HG03095 (cell line): ENCODE measurements around the gene MGAT1.
A peak's percentile ranks its signal among the peaks of the same experiment; 100 is the strongest.
"Not testable (repeated sequence)": the region's sequence is repeated elsewhere in the genome, so short reads cannot be mapped to it uniquely, and the experiment has no call there.

Source experiments
- ATAC-seq: cut with Tn5 transposase; IDR thresholded peaks from one replicate; pipeline ENCODE4 v1.9.1; 2021; ENCODE audit warnings: moderate library complexity; ENCODE audit not compliant: unreplicated experiment

The MGAT1 gene

GRCh38 chr5:180802325-180803180 is at the start of gene MGAT1:
Gene MGAT1 (minus strand): TSS chr5:180802806. CDS start chr5:180792971, 9,835 bp downstream.
- peak; percentile 35 for ATAC-seq

- ATAC-seq, result no peak
Observed at GRCh38 chr5:180850434-180851078, 48.0 kb upstream of the MGAT1 start.

GRCh38 chr5:180849827-180850226 is 47.2 kb upstream of the MGAT1 start:
- no peak for ATAC-seq

DNA sequence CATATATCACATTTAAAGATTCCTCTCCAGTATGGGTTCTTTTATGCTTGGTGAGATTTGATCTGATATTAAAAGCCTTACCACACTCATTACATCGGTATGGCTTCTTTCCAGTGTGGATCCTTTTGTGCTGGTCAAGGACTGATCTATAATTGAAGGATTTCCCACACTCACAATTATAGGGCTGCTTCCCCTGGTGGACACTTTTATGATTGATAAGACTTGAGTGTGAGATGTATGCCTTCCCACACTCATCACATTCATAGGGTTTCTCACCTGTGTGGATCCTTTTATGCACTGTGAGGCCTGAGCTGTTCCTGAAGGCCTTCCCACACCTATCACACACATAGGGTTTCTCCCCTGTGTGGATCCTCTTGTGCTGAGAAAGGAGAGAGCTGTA is 46.3 kb upstream of the MGAT1 start:
- ATAC-seq, result no peak

DNA sequence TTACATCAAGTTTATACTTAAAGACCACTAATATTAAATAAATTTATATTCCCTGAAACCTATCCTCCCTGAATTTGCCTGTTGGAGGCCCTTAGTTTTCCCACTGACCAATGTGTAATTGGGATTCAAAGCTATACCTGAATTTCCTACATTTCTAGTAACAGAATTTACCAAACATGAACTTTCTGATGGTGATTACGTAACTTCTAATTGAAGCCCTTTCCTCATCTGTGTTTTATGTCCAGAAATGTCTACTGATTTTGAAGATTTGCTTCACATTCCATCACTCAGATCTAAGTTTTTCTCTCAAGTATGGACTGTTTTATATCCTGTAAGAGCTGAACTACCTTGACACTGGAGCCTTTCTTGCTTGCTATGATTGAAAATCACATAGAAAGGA is 45.7 kb upstream of the MGAT1 start:
- ATAC-seq, result no peak

DNA sequence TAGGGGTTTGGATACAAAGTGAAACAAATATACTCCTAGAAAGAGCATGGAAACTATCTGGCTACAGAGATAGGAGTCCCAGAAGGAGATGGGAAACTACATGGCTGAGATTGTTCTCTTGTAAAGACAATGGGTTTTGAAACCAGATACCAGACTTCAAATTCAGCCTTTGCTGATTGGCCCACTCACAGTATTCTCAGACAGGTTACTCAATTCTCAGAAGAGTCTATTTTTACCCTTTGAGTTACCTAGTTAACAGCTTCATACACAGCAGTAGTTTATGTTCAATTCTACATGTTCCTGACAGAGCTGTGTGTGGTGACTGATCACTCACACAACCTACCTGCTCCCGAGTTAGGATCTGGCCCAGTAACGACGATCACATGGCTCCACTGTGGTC is 44.4 kb upstream of the MGAT1 start:
- no peak for ATAC-seq

GRCh38 chr5:180844858-180845257 is 42.3 kb upstream of the MGAT1 start:
- no peak for ATAC-seq

DNA sequence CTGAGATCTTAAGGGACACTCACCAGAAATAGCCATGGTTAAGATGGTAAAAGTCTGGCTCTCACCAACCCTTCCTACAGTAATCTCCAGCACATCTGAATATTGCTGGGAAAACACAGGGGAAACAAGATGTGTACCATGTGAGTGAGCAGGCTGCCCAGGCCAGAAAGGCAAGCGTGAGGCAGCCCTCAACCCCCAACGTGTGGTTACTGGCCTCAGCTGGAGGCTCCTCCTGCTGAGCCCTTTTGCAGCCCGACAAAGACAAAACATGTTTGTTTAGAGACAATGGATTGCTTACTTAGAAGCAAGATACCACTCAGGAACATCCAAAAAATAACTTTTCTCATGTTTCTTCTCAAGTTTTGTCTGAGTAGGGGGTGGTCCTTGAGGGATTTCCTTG is 41.8 kb upstream of the MGAT1 start:
- ATAC-seq, result no peak

DNA sequence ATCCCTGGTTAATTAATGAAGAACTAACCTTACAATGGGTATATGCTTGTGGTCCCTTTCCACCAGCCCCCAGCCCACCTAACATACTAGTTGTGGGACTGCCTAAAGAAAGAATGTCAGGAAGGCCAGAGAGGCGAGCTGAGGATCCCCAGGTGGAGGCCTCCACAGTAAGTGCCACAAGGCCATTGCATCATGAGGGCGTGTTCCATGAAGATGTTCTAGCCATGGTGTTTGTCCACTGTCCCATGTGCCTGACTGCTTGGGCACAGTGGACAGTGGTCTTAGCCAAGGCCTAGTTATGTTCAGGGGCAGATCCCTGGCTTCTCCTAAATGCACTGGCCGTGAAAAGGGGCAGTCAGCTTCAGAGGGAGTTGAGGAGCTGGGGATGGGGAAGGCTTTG is 37.3 kb upstream of the MGAT1 start:
- ATAC-seq, result no peak

DNA sequence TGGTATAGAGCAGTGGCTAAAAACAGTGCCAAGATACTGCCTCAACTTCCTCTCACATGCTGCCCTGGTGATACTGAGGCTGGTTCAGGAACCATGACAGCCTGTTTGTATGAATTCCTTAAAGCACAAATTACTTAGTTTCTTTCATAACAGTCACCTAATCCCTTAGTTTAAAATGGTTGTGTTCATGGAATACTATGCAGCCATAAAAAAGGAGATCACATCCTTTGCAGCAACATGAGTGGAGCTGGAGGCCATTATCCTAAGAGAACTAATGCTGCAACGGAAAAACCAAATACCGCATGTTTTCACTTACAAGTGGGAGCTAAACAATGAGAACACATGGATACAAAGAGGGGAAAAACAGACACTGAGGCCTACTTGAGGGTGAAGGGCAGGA is 36.6 kb upstream of the MGAT1 start:
- no peak for ATAC-seq

- no peak for ATAC-seq
Observed at GRCh38 chr5:180837478-180837877, 34.9 kb upstream of the MGAT1 start.

DNA sequence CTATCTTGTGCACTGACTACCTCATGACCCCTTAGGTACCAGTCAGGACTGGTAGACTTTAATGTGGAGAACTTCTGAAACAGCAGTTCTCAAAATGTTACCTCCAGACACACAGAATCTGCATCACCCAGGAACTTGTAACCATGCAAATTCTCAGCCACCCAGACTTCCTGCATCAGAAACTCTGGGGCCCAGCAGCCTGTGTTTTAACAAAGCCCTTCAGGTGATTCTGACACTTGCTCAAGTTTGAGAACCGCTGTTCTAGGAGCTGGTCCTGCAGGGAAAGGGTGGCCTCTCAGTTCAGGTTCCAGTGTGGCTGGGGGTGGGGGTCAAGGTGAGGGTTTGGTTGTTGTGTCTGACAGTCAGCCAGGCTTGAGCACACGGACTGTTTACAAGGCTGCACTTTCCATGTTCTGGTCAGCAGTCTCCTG is 30.0 kb upstream of the MGAT1 start:
- ATAC-seq, result peak; percentile 42

DNA sequence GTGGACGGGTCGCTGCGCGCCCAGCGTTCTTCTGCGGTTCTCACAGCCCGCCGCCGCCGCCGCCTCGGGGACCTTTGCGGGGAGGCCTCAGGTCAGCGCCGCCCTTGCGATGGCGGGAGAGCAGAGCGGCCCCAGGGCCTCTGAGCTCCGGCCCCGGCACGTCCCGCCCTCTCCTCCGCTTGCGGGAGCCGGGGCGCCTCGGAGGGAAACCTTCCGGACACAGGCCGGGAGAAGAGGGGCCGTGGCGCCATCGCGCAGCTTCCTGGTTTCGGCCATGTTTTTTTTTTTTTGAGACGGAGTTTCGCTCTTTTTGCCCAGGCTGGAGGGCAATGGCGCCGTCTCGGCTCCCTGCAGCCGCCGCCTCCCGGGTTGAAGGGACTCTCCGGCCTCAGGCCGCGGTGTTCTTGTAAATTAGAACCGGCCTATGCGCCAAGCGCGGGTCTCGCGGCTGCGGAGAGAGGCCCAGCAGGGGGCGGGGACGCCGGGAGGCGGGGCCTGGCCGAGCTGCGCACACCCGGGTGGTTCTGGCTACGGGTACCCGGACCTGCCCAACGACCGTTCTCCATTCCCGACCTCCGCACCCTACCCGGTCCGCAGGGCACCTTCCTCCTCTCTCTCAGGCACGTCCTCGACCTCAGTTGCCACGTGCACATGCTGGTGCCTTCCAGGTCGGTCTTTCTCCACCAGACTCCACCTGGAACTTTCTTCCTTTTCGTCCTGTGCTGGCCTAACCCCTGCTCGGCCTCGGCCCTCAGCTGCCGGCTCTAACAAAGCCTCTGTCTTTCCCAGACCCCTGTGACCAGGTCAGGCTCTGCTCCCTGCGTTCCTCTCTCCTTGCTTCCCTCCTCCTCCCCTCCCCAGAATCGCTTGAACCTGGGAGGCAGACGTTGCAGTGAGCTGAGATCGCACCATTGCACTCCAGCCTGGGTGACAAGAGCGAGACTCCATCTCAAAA is 28.8 kb upstream of the MGAT1 start:
- ATAC-seq, result peak; percentile 74

GRCh38 chr5:180830253-180831138 is 27.9 kb upstream of the MGAT1 start:
- ATAC-seq, result peak; percentile 31

- no peak for ATAC-seq
Observed at GRCh38 chr5:180829726-180830125, 27.1 kb upstream of the MGAT1 start.

DNA sequence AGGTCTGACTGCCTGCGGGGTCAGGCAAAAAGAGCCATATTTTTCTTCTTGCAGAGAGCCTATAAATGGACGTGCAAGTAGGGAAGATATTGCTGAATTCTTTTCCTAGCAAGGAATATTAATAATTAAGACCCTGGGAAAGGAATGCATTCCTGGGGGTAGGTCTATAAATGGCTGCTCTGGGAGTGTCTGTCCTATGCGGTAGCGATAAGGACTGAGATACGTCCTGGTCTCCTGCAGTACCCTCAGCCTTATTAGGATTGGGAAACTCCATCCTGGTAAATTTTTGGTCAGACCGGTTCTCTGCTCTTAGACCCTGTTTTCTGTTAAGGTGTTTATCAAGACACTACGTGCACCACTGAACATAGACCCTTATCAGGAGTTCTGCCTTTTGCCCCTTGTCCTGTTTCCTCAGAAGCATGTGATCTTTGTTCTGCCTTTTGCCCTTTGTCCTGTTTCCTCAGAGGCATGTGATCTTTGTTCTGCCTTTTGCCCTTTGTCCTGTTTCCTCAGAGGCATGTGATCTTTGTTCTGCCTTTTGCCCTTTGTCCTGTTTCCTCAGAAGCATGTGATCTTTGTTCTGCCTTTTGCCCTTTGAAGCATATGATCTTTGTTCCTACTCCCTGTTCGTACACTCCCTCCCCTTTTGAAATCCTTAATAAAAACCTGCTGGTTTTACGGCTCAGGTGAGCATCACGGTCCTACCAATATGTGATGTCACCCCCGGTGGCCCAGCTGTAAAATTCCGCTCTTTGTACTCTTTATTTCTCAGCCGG is 26.3 kb upstream of the MGAT1 start:
- ATAC-seq, result not testable (repeated sequence)

- ATAC-seq, result not testable (repeated sequence)
Observed at GRCh38 chr5:180827374-180827773, 24.8 kb upstream of the MGAT1 start.

GRCh38 chr5:180825768-180826525 is 23.3 kb upstream of the MGAT1 start:
- ATAC-seq, result no peak
